ENCODE measurements around the gene COL11A1.

Gene COL11A1

GRCh38 chr1:103069201-103069600 lies 39.1 kb downstream of the COL11A1 start:
- TF ChIP-seq POLR2AphosphoS5 (IDR thresholded peaks at IDR 0.05; ENCODE audit: low read depth, low read length) (no peak), SIN3A (IDR thresholded peaks at IDR 0.05; ENCODE audit: borderline replicate concordance, insufficient read depth, low read length) (no peak), FOXP2 (optimal IDR thresholded peaks at IDR 0.05; ENCODE audit: borderline replicate concordance, extremely low read depth, extremely low read length, insufficient read depth) (no peak), REST (IDR thresholded peaks at IDR 0.05; ENCODE audit: insufficient read depth in 1 of 2, low read depth in 2 of 2, low read length in 2 of 2) (no peak), TAF1 (IDR thresholded peaks at IDR 0.05; ENCODE audit: borderline replicate concordance, insufficient read depth, low read length) (no peak)

GRCh38 chr1:103063921-103064320 lies 44.4 kb downstream of the COL11A1 start:
- TF ChIP-seq TAF1 (IDR thresholded peaks at IDR 0.05; ENCODE audit: borderline replicate concordance, insufficient read depth, low read length) (no peak), FOXP2 (optimal IDR thresholded peaks at IDR 0.05; ENCODE audit: borderline replicate concordance, extremely low read depth, extremely low read length, insufficient read depth) (no peak), POLR2AphosphoS5 (IDR thresholded peaks at IDR 0.05; ENCODE audit: low read depth, low read length) (no peak), SIN3A (IDR thresholded peaks at IDR 0.05; ENCODE audit: borderline replicate concordance, insufficient read depth, low read length) (no peak), REST (IDR thresholded peaks at IDR 0.05; ENCODE audit: insufficient read depth in 1 of 2, low read depth in 2 of 2, low read length in 2 of 2) (no peak)

GRCh38 chr1:103058391-103058790 lies 49.9 kb downstream of the COL11A1 start:
- TF ChIP-seq POLR2AphosphoS5 (IDR thresholded peaks at IDR 0.05; ENCODE audit: low read depth, low read length), result no peak
- no peak for TF ChIP-seq TAF1 (IDR thresholded peaks at IDR 0.05; ENCODE audit: borderline replicate concordance, insufficient read depth, low read length)

GRCh38 chr1:103056423-103056822 lies 51.9 kb downstream of the COL11A1 start:
- no peak for TF ChIP-seq POLR2AphosphoS5 (IDR thresholded peaks at IDR 0.05; ENCODE audit: low read depth, low read length)
- no peak for TF ChIP-seq FOXP2 (optimal IDR thresholded peaks at IDR 0.05; ENCODE audit: borderline replicate concordance, extremely low read depth, extremely low read length, insufficient read depth)
- no peak for TF ChIP-seq SIN3A (IDR thresholded peaks at IDR 0.05; ENCODE audit: borderline replicate concordance, insufficient read depth, low read length)
- TF ChIP-seq REST (IDR thresholded peaks at IDR 0.05; ENCODE audit: insufficient read depth in 1 of 2, low read depth in 2 of 2, low read length in 2 of 2), result no peak
- TF ChIP-seq TAF1 (IDR thresholded peaks at IDR 0.05; ENCODE audit: borderline replicate concordance, insufficient read depth, low read length), result no peak

- TF ChIP-seq SIN3A (IDR thresholded peaks at IDR 0.05; ENCODE audit: borderline replicate concordance, insufficient read depth, low read length), result no peak
- no peak for TF ChIP-seq POLR2AphosphoS5 (IDR thresholded peaks at IDR 0.05; ENCODE audit: low read depth, low read length)
- no peak for TF ChIP-seq TAF1 (IDR thresholded peaks at IDR 0.05; ENCODE audit: borderline replicate concordance, insufficient read depth, low read length)
Observed at GRCh38 chr1:103025858-103026409, 82.4 kb downstream of the COL11A1 start.

- TF ChIP-seq FOXP2 (optimal IDR thresholded peaks at IDR 0.05; ENCODE audit: borderline replicate concordance, extremely low read depth, extremely low read length, insufficient read depth), result no peak
- TF ChIP-seq POLR2AphosphoS5 (IDR thresholded peaks at IDR 0.05; ENCODE audit: low read depth, low read length), result no peak
- no peak for TF ChIP-seq REST (IDR thresholded peaks at IDR 0.05; ENCODE audit: insufficient read depth in 1 of 2, low read depth in 2 of 2, low read length in 2 of 2)
- TF ChIP-seq TAF1 (IDR thresholded peaks at IDR 0.05; ENCODE audit: borderline replicate concordance, insufficient read depth, low read length), result no peak
- no peak for TF ChIP-seq SIN3A (IDR thresholded peaks at IDR 0.05; ENCODE audit: borderline replicate concordance, insufficient read depth, low read length)
Observed at GRCh38 chr1:103024051-103024450, 84.3 kb downstream of the COL11A1 start.
